ENCODE data around the gene SOX8. TPM values are rescaled to one million over a fixed set of nuclear protein-coding genes. Genes with fewer than 3 reads are reported as not detected.

The SOX8 gene
- total and polyA plus RNA-seq, 10 of the 15 experiments (the other 5 are each of a cell fraction or from before 2014, with no cell fraction given): not detected

DNA sequence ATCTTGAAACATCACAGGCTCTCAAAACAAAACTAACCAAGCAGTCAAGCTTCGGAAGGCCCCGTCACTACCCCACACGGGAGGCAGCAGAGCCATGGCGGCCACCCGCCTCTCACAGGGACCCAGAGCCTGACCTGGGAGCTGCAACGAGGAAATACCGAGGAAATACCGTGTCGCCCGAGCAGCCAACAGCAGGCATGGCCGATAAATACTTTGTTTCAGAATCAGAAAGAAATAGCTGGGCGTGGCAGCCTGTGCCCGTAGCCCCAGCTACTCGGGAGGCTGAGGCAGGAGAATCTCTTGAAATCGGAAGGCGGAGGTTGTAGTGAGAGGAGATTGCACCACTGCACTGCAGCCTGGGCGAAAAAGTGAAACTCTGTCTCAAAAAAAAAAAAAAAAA, 17.7 kb upstream of the SOX8 start:
- Histone ChIP-seq H3K27me3 (replicated peaks in 1 of 2; ENCODE audit: control insufficient read depth in 2 of 2, insufficient read depth in 2 of 2, low read length in 1 of 2) (no peaks in the 10 kb centered on the region), H2AFZ (ENCODE audit: control insufficient read depth, low read depth, low read length) (no peak overlapping the region), H4K20me1 (ENCODE audit: control insufficient read depth, insufficient read depth) (no peaks in the 10 kb centered on the region), H3K36me3 (ENCODE audit: control insufficient read depth in 2 of 2, insufficient read depth in 2 of 2, low read length in 1 of 2) (no peaks in the 10 kb centered on the region), H3K27ac (ENCODE audit: control insufficient read depth, insufficient read depth) (no peak overlapping the region), H3K4me1 (ENCODE audit: control insufficient read depth, insufficient read depth, low read length) (no peaks in the 10 kb centered on the region), H3K4me3 (no peak overlapping the region), H3K9me3 (replicated peaks; ENCODE audit: control insufficient read depth, insufficient read depth, low read length) (no peaks in the 10 kb centered on the region; the same call in 2 of the 3 replicates), H3K79me2 (ENCODE audit: control insufficient read depth, insufficient read depth, low read length) (no peaks in the 10 kb centered on the region), H3K9ac (ENCODE audit: control insufficient read depth, insufficient read depth, low read length) (no peak overlapping the region), H3K4me2 (ENCODE audit: control insufficient read depth, insufficient read depth) (no peak overlapping the region)
- WGBS (ENCODE audit: insufficient coverage, insufficient replicate concordance, low lambda C conversion rate, missing lambda C conversion rate): 73% methylated on average over 17 of the region's 17 CpGs
- intact Hi-C loops (cut with micrococcal nuclease; ENCODE audit: unreplicated experiment) (no loop called here), in situ Hi-C loops (cut with MboI) (no loop called here)
- TF ChIP-seq NR2F1 (conservative IDR thresholded peaks at IDR 0.05) (no peak), SREBF2 (IDR thresholded peaks at IDR 0.05; ENCODE audit: low read length) (no peak), KAT2A (conservative IDR thresholded peaks at IDR 0.05; ENCODE audit: control insufficient read depth, low read depth, low read length) (no peak), CBFB (IDR thresholded peaks at IDR 0.05; ENCODE audit: low read depth) (no peak), POLR2A (IDR thresholded peaks at IDR 0.05; ENCODE audit: low read depth, low read length) (no peak), ASH2L (IDR thresholded peaks at IDR 0.05; ENCODE audit: borderline replicate concordance, low read depth) (no peak), RUNX3 (IDR thresholded peaks at IDR 0.05; ENCODE audit: low read length) (no peak), TAF1 (IDR thresholded peaks at IDR 0.05; ENCODE audit: borderline replicate concordance, low read depth, low read length) (no peak), EGR1 (IDR thresholded peaks at IDR 0.05; ENCODE audit: borderline replicate concordance in 1 of 2, low read depth in 2 of 2, low read length in 2 of 2) (no peak), SMAD5 (IDR thresholded peaks at IDR 0.05; ENCODE audit: low read depth) (no peak), POLR2AphosphoS5 (IDR thresholded peaks at IDR 0.05; ENCODE audit: low read length) (no peak), MXI1 (IDR thresholded peaks at IDR 0.05; ENCODE audit: low read depth, low read length) (no peak)
- TF ChIP-seq, protein P1, sequence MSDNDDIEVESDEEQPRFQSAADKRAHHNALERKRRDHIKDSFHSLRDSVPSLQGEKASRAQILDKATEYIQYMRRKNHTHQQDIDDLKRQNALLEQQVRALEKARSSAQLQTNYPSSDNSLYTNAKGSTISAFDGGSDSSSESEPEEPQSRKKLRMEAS (IDR thresholded peaks at IDR 0.05; ENCODE audit: low read depth, low read length): no peak
- ChIA-PET POLR2A (no interaction called here), SMC1A (ENCODE audit: uncharacterized antibody, unreplicated experiment) (no interaction called here), RAD21 (ENCODE audit: unreplicated experiment) (interaction anchor here (0.7 kb wide), 2 partner anchors 29 to 31 kb away, joined by 3 read pairs; no protein-coding TSS in a partner anchor), CTCF (no interaction called here)
- no TSS peak for BruUV-seq (replicated peaks)
- ATAC-seq (no peak), FAIRE-seq (peak; percentile 70), DNase-seq (ENCODE audit: low read depth, low spot score) (no peak)

Measured in GM12878 (cell line).